ENCODE results near the gene APH1B. TPM values are rescaled to one million over a fixed set of nuclear protein-coding genes. Genes with fewer than 3 reads are reported as not detected.
A peak's percentile ranks its signal among the peaks of the same experiment; 100 is the strongest.

APH1B gene
- total and polyA plus RNA-seq, 9 of the 15 experiments (the other 6 are each of a cell fraction or from before 2014, with no cell fraction given): 5.1 to 9.7 (median 7.0) TPM

- TF ChIP-seq ETS1 (conservative IDR thresholded peaks at IDR 0.05; ENCODE audit: control insufficient read depth, low read depth, low read length) (peak; percentile 54; the same call in 1 of the 2 replicates), NCOA2 (IDR thresholded peaks at IDR 0.05; ENCODE audit: partially characterized antibody in 2 of 2) (no peak), HMGN3 (IDR thresholded peaks at IDR 0.05; ENCODE audit: borderline replicate concordance, extremely low read depth, insufficient read length, low read depth, low read length) (peak; percentile 24), CTCF (IDR thresholded peaks at IDR 0.05 in 2 of 3, conservative IDR thresholded peaks at IDR 0.05 in 1 of 3; ENCODE audit: insufficient read depth in 2 of 3, low read depth in 1 of 3, low read length in 3 of 3) (0 out of 6 replicates have a peak, but pooled peaks of 2 of the 3 experiments have one; percentile 2 to 14), BMI1 (IDR thresholded peaks at IDR 0.05; ENCODE audit: low read length) (no peak), HDAC1 (IDR thresholded peaks at IDR 0.05) (peak in 1 of 2 experiments; percentile 54; a peak in 1 of 4 replicates), NR4A1 (CRISPR knock-in tag; IDR thresholded peaks at IDR 0.05) (0 out of 2 replicates have a peak, but pooled peaks have one; percentile 34), NR4A1 (tag; IDR thresholded peaks at IDR 0.05) (no peak), ZMIZ1 (IDR thresholded peaks at IDR 0.05; ENCODE audit: low read depth in 2 of 2, low read length in 2 of 2) (no peak), RBBP5 (IDR thresholded peaks at IDR 0.05; ENCODE audit: borderline replicate concordance, insufficient read depth, low read length, poor library complexity, severe bottlenecking) (peak; percentile 82), CHD4 (IDR thresholded peaks at IDR 0.05; ENCODE audit: insufficient read depth, insufficient replicate concordance, low read depth, low read length, poor library complexity, severe bottlenecking) (no peak), L3MBTL2 (IDR thresholded peaks at IDR 0.05) (peak; percentile 72), EP400 (IDR thresholded peaks at IDR 0.05) (peak; percentile 59), ZBTB17 (CRISPR knock-in tag; IDR thresholded peaks at IDR 0.05) (0 out of 2 replicates have a peak, but pooled peaks have one; percentile 32), TFAP4 (CRISPR knock-in tag; IDR thresholded peaks at IDR 0.05; ENCODE audit: borderline replicate concordance) (peak; percentile 19; the same call in 1 of the 2 replicates), NR2C1 (IDR thresholded peaks at IDR 0.05) (no peak), NR2C1 (tag; IDR thresholded peaks at IDR 0.05) (peak; percentile 13; the same call in 1 of the 2 replicates), HNRNPL (IDR thresholded peaks at IDR 0.05; ENCODE audit: low read depth, low read length) (no peak)
Measured at GRCh38 chr15:63277038-63277892, at the start of gene APH1B (continued).
